Activated CD8-positive, alpha-beta memory T cell treated with anti-CD3 and anti-CD28 coated beads, Interleukin-2, amount 50 U/mL, for 24 hours (primary cell): ENCODE measurements around the gene SULT1A1.

ENCODE experiments used
- DNase-seq: peaks from one replicate; pipeline ENCODE4 v3.0.0-alpha.2; 2020; ENCODE audit errors: extremely low read depth

Gene SULT1A1

GRCh38 chr16:28558456-28558855, 51.4 kb downstream of the SULT1A1 start:
- no peak for DNase-seq

- no peak for DNase-seq
These were observed 52.9 kb downstream of the SULT1A1 start for GRCh38 chr16:28556914-28557320.

GRCh38 chr16:28555561-28555960, 54.3 kb downstream of the SULT1A1 start:
- DNase-seq, result no peak
